HepG2 (cell line): ENCODE data around the gene IFT88. TPM values are rescaled to one million over a fixed set of nuclear protein-coding genes. Genes with fewer than 3 reads are reported as not detected.

Experiments
- ATAC-seq: fragments of 200-7000 bp; cut with Tn5 transposase; 3 replicates; pipeline ENCODE4 v1.9.1; 2020; ENCODE audit warnings: mild to moderate bottlenecking, moderate library complexity
- BruUV-seq: library from RNA; stranded (reverse); fragments of 400-500 nt; replicated peaks from 2 replicates; lab custom pipeline; 2021; lab: Mats Ljungman, UMichigan
- CTCF ChIA-PET: fragments of 300-600 bp; formaldehyde crosslinking; extraction: SDS; loops from one replicate; lab custom pipeline; 2021; ENCODE audit warnings: low total read pairs, inconsistent platforms, low intra/inter-chr PET ratio; lab: Yijun Ruan, JAX
- POLR2A ChIA-PET: fragments of 350-600 bp; sonication (Branson Sonifier 250); formaldehyde crosslinking; loops from one replicate; lab custom pipeline; 2020; ENCODE audit warnings: antibody characterized with exemption, inconsistent platforms; lab: Yijun Ruan, JAX
- DNase-seq: peaks from one replicate; pipeline ENCODE4 v3.0.0-alpha.2; 2015; ENCODE audit warnings: low spot score
- FAIRE-seq: peaks from 3 replicates; lab custom pipeline; 2011; peaks lifted over from hg19 to GRCh38; lab: Jason Lieb, UNC
- H2AFZ ChIP-seq: one replicate; pipeline ENCODE4 v1.6.1; 2011; ENCODE audit warnings: low read length, inconsistent platforms
- H3K27ac ChIP-seq: fragments of 300-600 bp; 3 replicates; pipeline ENCODE4 v1.8.0; 2011; ENCODE audit warnings: mixed run types, mild to moderate bottlenecking, mixed read lengths, low read length, inconsistent platforms; ENCODE audit not compliant: insufficient read depth; ENCODE audit errors: extremely low read length
- H3K27me3 ChIP-seq, 2 experiments: fragments of 200-600 bp in 1 of 2; 2 replicates in 1 of 2; 3 replicates in 1 of 2; pipeline versions ENCODE4 v1.6.0 to v1.8.0; 2011; ENCODE audit warnings: low read length in 2 of 2, mild to moderate bottlenecking in 2 of 2, moderate library complexity in 2 of 2, inconsistent platforms in 1 of 2; ENCODE audit not compliant: insufficient read depth in 2 of 2, control insufficient read depth in 1 of 2
- H3K36me3 ChIP-seq, 2 experiments: fragments of 200-600 bp in 1 of 2; replicated peaks in 1 of 2; 2 replicates in 1 of 2; 3 replicates in 1 of 2; pipeline versions ENCODE4 v1.5.1 to v1.8.0; 2011; ENCODE audit warnings: low read length in 2 of 2, inconsistent platforms in 1 of 2; ENCODE audit not compliant: insufficient read depth in 2 of 2, control insufficient read depth in 1 of 2
- H3K4me1 ChIP-seq: 2 replicates; pipeline ENCODE4 v1.5.1; 2012; ENCODE audit warnings: low read length, inconsistent platforms; ENCODE audit not compliant: insufficient read depth
- H3K4me2 ChIP-seq: 2 replicates; pipeline ENCODE4 v1.6.0; 2011; ENCODE audit warnings: low read depth, low read length, inconsistent platforms
- H3K4me3 ChIP-seq, 3 experiments: fragments of 200-600 bp in 1 of 3; sonication (generic), shearing (Covaris generic) in 1 of 3; replicated peaks in 1 of 3; 2 replicates each; pipeline ENCODE4 v1.5.1; 2011 to 2016; ENCODE audit warnings: low read length in 3 of 3, inconsistent platforms in 2 of 3, low read depth in 2 of 3, mild to moderate bottlenecking in 2 of 3, control low read depth in 1 of 3, mixed read lengths in 1 of 3; ENCODE audit not compliant: insufficient read depth in 1 of 3
- H3K79me2 ChIP-seq: one replicate; pipeline ENCODE4 v1.6.1; 2011; ENCODE audit warnings: low read length, inconsistent platforms; ENCODE audit not compliant: insufficient read depth
- H3K9ac ChIP-seq: 2 replicates; pipeline ENCODE4 v1.6.0; 2011; ENCODE audit warnings: mild to moderate bottlenecking, low read depth, low read length, inconsistent platforms; ENCODE audit not compliant: insufficient read depth
- H3K9me3 ChIP-seq: 2 replicates; pipeline ENCODE4 v1.5.1; 2012; ENCODE audit warnings: mild to moderate bottlenecking, low read length
- H4K20me1 ChIP-seq: 2 replicates; pipeline ENCODE4 v1.6.0; 2011; ENCODE audit warnings: inconsistent platforms, mild to moderate bottlenecking, low read length, moderate library complexity; ENCODE audit not compliant: insufficient read depth
- ARNTL ChIP-seq: sonication (generic); formaldehyde crosslinking; IDR thresholded peaks from 2 replicates; pipeline ENCODE4 v1.4.0; 2020; ENCODE audit warnings: mild to moderate bottlenecking, missing genetic modification reagents
- CHD2 ChIP-seq: IDR thresholded peaks from 2 replicates; pipeline ENCODE4 v1.6.1; 2011; ENCODE audit warnings: low read depth, low read length, improper control_type of control experiment
- KDM5B ChIP-seq: sonication (generic); formaldehyde crosslinking; IDR thresholded peaks from 2 replicates; pipeline ENCODE4 v1.4.0; 2020; ENCODE audit warnings: missing genetic modification reagents, mild to moderate bottlenecking, borderline replicate concordance
- SP4 ChIP-seq: sonication (generic); formaldehyde crosslinking; IDR thresholded peaks from 2 replicates; pipeline ENCODE4 v1.8.1; 2023; ENCODE audit warnings: mild to moderate bottlenecking, missing genetic modification reagents
- U2AF2 ChIP-seq: fragments of 200-400 bp; formaldehyde crosslinking; IDR thresholded peaks from 2 replicates; pipeline ENCODE4 v1.6.1; 2017; ENCODE audit warnings: low read depth, mild to moderate bottlenecking, low read length
- ZNF367 ChIP-seq: sonication (generic); formaldehyde crosslinking; IDR thresholded peaks from 2 replicates; pipeline ENCODE4 v1.4.0; 2020; ENCODE audit warnings: missing genetic modification reagents, borderline replicate concordance
- ZNF564 ChIP-seq: sonication (generic); formaldehyde crosslinking; IDR thresholded peaks from 2 replicates; pipeline ENCODE4 v1.8.1; 2023; ENCODE audit warnings: mild to moderate bottlenecking, missing genetic modification reagents
- WGBS: methylation state at CpG from one replicate; pipeline ENCODE4 v1.1.6; 2017; ENCODE audit warnings: low lambda C conversion rate; 5-methylcytosine and 5-hydroxymethylcytosine counted together
- in situ Hi-C: cut with HindIII; loops from 2 replicates; pipeline ENCODE4 v1.10.0; 2017; ENCODE audit warnings: low pct_unique_long_range_greater_than_20kb; ENCODE audit not compliant: extremely low pct_ligation_motif_present
- intact Hi-C: fragments of 100-400 bp; cut with micrococcal nuclease; formaldehyde crosslinking; loops from one replicate; pipeline ENCODE4 v1.10.0; 2022; ENCODE audit not compliant: unreplicated experiment
- polyA plus RNA-seq, 8 experiments: library from polyadenylated mRNA; depleted of rRNA in 3 of 8; stranded (reverse) in 7 of 8; unstranded in 1 of 8; fragments of >200 nt; fragmentation: Illumina TruSeq in 4 of 8; extraction: Trizol in 4 of 8; gene quantifications; 2 replicates each; pipeline versions ENCODE4 v1.2.1 to v1.2.3, GENCODE V29; 2011 to 2016; ENCODE audit warnings: low read depth in 4 of 8, missing spikeins in 1 of 8, mixed read lengths in 1 of 8; ENCODE audit not compliant: insufficient read depth in 1 of 8
- total RNA-seq, 5 experiments: library from RNA; depleted of rRNA; stranded (reverse); fragments of >200 nt; fragmentation: Illumina TruSeq; extraction: Trizol; gene quantifications; 2 replicates each; pipeline ENCODE4 v1.2.3, GENCODE V29; 2016; ENCODE audit warnings: low read depth in 1 of 5
- TF ChIP-seq, protein P1 (sequence below): sonication (generic); formaldehyde crosslinking; IDR thresholded peaks from 2 replicates; pipeline ENCODE4 v1.5.1; 2020; ENCODE audit warnings: missing genetic modification reagents, mild to moderate bottlenecking, borderline replicate concordance
- TF ChIP-seq, protein P2 (sequence below): IDR thresholded peaks from 2 replicates; pipeline ENCODE4 v1.6.1; 2016; ENCODE audit warnings: mild to moderate bottlenecking, missing biosample characterization, missing genetic modification reagents
- TF ChIP-seq, protein P3 (sequence below): sonication (generic); formaldehyde crosslinking; IDR thresholded peaks from 2 replicates; pipeline ENCODE4 v1.4.0; 2020; ENCODE audit warnings: mild to moderate bottlenecking, low read depth, missing genetic modification reagents

Gene IFT88
- total and polyA plus RNA-seq, 2 of the 13 experiments (the other 11 are each of a cell fraction or from before 2014, with no cell fraction given): 8.4 to 19.9 TPM

DNA sequence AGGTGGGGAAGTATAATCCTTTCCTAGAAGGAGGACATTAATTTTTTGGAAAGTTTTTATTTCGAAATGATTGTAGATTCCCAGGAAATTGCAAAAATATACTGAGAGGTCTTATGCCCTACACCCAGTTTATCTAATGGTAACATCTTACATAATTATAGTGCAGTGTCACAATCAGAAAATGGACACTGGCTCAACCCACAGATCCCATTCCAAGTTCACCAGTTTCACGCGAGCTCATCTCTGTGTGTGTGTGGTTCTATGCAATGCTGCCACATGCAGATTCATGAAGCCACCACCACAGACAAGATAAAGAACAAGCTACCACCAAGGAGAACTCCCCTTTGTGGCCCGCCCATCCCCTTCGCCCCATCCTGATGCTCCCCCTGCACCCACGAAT lies 160.9 kb downstream of the IFT88 start:
- BruUV-seq: no TSS peak
- intact Hi-C loops (no loop called here), in situ Hi-C loops (no loop called here)
- DNase-seq: no peak
- Histone ChIP-seq H3K27ac (no peak overlapping the region), H3K4me1 (peaks cover 19% of the 10 kb centered on the region), H3K36me3 (no peaks in the 10 kb centered on the region), H3K9me3 (no peaks in the 10 kb centered on the region), H3K4me3 (no peak overlapping the region), H3K9ac (no peak overlapping the region), H4K20me1 (no peaks in the 10 kb centered on the region), H3K27me3 (no peaks in the 10 kb centered on the region), H2AFZ (no peak overlapping the region), H3K79me2 (no peaks in the 10 kb centered on the region), H3K4me2 (no peak overlapping the region)
- 63% methylated on average over 6 of the region's 6 CpGs for WGBS
- FAIRE-seq: no peak
- TF ChIP-seq, protein P1, sequence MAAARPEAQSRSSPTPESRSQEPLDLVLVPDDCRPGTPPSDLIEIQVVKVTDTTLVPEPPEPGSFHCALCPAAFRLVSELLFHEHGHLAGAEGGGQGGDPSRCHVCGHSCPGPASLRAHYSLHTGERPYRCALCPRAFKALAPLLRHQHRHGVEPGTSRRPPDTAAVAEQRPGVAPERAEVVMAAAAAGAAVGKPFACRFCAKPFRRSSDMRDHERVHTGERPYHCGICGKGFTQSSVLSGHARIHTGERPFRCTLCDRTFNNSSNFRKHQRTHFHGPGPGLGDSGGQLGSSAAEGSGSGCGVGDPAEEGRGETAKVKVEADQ (CRISPR knock-in tag): no peak
- TF ChIP-seq ARNTL: no peak
- no peak for TF ChIP-seq ZNF564 (CRISPR knock-in tag)
- no peak for TF ChIP-seq CHD2
- TF ChIP-seq U2AF2: no peak
- no peak for TF ChIP-seq KDM5B
- TF ChIP-seq SP4 (CRISPR knock-in tag): no peak
- no peak for TF ChIP-seq ZNF367 (CRISPR knock-in tag)
- TF ChIP-seq, protein P2, sequence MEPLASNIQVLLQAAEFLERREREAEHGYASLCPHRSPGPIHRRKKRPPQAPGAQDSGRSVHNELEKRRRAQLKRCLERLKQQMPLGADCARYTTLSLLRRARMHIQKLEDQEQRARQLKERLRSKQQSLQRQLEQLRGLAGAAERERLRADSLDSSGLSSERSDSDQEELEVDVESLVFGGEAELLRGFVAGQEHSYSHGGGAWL (CRISPR knock-in tag): no peak
- TF ChIP-seq, protein P3, sequence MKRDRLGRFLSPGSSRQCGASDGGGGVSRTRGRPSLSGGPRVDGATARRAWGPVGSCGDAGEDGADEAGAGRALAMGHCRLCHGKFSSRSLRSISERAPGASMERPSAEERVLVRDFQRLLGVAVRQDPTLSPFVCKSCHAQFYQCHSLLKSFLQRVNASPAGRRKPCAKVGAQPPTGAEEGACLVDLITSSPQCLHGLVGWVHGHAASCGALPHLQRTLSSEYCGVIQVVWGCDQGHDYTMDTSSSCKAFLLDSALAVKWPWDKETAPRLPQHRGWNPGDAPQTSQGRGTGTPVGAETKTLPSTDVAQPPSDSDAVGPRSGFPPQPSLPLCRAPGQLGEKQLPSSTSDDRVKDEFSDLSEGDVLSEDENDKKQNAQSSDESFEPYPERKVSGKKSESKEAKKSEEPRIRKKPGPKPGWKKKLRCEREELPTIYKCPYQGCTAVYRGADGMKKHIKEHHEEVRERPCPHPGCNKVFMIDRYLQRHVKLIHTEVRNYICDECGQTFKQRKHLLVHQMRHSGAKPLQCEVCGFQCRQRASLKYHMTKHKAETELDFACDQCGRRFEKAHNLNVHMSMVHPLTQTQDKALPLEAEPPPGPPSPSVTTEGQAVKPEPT (CRISPR knock-in tag): no peak
- no peak for ATAC-seq
- ChIA-PET POLR2A (no interaction called here), CTCF (no interaction called here)
